T-helper 2 cell treated with Interferon-gamma antibody and Interleukin-4, amounts not matched to agents 5 μg/mL and 100 μg/mL, for 36 hours (primary cell): ENCODE measurements around the gene HSD11B2.
A peak's percentile ranks its signal among the peaks of the same experiment; 100 is the strongest.

Experiments
- DNase-seq: peaks from one replicate; pipeline ENCODE4 v3.0.0; 2021; ENCODE audit warnings: low spot score
- H3K27ac Mint-ChIP-seq: one replicate; pipeline ENCODE4 v1.8.0; 2021; ENCODE audit warnings: mild to moderate bottlenecking, mixed read lengths
- H3K27me3 Mint-ChIP-seq: one replicate; pipeline ENCODE4 v1.8.0; 2021; ENCODE audit warnings: low read depth, mixed read lengths
- H3K36me3 Mint-ChIP-seq: one replicate; pipeline ENCODE4 v1.8.0; 2021; ENCODE audit warnings: low read depth, mixed read lengths
- H3K4me1 Mint-ChIP-seq: one replicate; pipeline ENCODE4 v1.8.0; 2021; ENCODE audit warnings: low read depth, mixed read lengths
- H3K4me3 Mint-ChIP-seq: one replicate; pipeline ENCODE4 v1.8.0; 2022; ENCODE audit warnings: mild to moderate bottlenecking, moderate library complexity, mixed read lengths
- H3K9me3 Mint-ChIP-seq: one replicate; pipeline ENCODE4 v1.8.0; 2021; ENCODE audit warnings: mixed read lengths

The HSD11B2 gene

DNA sequence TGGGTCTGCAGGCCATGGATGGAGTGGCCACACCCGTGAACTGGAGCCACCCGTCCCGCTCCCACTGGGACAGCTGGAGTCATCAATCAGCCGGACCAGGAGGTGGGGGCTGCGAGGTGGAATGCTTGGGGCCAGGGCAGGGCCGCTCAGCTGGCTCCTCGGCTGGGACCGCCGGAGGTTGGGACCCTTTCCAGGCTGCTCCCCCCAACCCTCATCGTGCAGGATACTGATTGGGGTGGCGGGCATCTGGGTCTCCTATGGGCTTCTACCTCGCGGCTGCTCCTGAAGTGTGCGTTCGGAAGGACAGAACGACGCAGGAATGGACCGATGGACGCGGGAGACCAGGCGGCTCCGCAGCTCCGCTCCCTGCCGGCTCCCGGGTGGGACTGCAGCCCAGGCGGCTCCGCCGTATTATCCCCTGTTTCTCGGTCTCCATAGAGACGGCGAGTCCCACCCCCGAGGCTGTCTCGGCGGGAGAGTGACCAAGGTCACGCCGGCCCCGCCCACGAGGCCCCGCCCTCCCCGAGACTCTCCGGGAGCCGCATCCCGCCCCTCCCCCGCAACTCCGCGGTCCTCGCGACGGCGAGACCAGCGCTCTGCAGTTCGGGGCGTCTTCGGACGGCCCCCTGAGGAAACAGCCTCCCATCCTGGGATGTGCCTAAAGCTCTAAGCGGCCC is 37.7 kb upstream of the HSD11B2 start, which contains the start of gene TPPP3:
Gene TPPP3, minus strand, starts transcription at position 388 of the 677 bp plus-strand sequence. CDS start 2,387 bp downstream, outside the sequence.
- peak; percentile 35 for DNase-seq
- Mint-ChIP-seq H3K27me3 (peaks cover 36% of the 10 kb centered on the region), H3K27ac (no peak within 1 kb of the TSS), H3K4me1 (peaks cover 4% of the 10 kb centered on the region), H3K36me3 (no peaks in the 10 kb centered on the region), H3K4me3 (peak within 1 kb of the TSS; percentile 36), H3K9me3 (no peaks in the 10 kb centered on the region)

DNA sequence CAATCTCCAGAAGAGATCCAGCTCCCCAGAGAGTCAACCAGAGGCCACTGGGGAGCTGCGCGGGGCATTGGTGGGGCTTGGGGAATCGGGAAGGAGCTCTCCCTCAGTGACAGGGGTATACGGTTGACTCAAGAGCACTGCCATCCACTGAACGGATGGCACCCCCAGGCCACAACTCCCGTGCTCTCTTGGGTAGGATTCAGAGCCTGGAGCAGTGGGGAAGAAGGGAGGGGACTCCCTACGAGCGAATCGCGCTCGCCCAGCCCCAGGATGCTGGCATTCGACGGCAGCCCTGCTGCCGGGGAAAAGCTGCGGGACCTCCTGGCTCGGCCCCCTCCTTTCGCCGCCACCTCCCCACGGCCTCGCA is 37.1 kb upstream of the HSD11B2 start:
- H3K9me3 Mint-ChIP-seq: no peaks in the 10 kb centered on the region
- peaks cover 36% of the 10 kb centered on the region for H3K27me3 Mint-ChIP-seq
- no peaks in the 10 kb centered on the region for H3K36me3 Mint-ChIP-seq
- DNase-seq: no peak
- peaks cover 4% of the 10 kb centered on the region for H3K4me1 Mint-ChIP-seq
- peak overlapping the region; percentile 36 for H3K4me3 Mint-ChIP-seq
- H3K27ac Mint-ChIP-seq: no peak overlapping the region

DNA sequence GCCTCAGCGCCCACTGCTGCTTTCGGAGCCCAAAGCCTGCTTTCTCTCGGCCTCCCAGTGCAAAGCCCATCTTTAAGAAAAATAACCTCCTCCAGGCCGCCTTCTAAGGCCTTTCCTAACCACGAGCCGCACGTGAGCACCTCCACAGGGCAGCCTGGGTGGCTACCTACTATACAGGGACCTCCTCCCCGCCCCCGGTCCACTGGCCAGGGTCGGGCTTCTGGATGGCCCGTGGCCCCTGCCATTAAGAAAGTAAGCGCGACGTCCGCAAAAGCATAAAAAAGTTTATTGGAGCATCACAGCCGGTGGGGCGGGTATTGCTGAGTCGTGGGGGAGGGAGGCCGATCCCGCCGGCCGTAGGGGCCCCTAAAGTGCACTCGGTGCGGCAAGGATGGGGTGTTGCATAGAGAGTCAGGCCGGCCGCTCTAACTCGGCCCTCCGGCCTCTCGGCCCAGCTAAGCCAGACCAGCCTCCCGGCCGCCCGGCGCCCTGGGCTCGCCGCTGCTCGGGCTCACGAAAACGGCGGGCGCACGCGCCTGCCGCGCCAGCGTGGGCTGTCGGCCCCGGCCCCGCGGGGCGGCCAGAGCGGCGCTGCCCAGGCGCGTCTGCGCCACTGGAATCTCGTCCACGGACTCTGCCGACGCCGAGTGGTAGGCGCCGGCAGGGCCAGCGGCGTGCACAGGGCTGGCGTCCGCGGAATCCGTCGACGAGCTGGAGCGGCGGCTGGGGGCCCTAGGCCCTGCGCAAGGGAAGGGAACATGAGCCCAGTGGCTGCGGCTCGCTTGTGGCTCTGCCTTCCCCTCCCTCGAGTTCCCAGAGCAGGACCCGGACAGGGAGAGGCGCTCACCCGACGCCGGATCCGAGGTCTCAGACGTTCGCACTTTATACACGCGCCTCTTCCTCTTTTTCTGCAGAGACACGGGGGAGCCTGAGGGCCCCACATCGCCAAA is 36.5 kb upstream of the HSD11B2 start:
- Mint-ChIP-seq H3K27ac (no peak overlapping the region), H3K9me3 (no peaks in the 10 kb centered on the region), H3K27me3 (peaks cover 36% of the 10 kb centered on the region), H3K36me3 (no peaks in the 10 kb centered on the region), H3K4me3 (peak overlapping the region; percentile 36), H3K4me1 (peaks cover 4% of the 10 kb centered on the region)
- no peak for DNase-seq

DNA sequence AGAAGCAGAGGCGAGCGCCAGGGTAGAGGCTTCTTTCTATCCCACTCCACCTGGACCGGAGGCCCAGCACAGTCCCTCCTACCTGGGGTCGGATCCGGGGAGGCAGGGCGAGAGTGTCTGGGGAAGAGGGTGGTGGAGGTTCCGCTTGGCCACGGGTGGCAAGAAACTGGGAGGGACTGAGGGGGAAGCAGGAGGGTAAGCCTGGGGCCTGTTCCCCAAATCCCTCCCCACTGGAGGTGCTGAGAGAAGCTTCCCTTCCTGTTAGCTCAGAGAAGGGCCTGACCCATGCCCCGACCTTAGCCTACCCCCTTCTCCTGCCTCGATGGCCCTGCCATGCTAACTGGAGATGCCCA is 35.8 kb upstream of the HSD11B2 start:
- Mint-ChIP-seq H3K4me3 (no peak overlapping the region), H3K27me3 (peaks cover 36% of the 10 kb centered on the region), H3K9me3 (no peaks in the 10 kb centered on the region), H3K4me1 (peaks cover 4% of the 10 kb centered on the region), H3K36me3 (no peaks in the 10 kb centered on the region), H3K27ac (no peak overlapping the region)
- DNase-seq: no peak

DNA sequence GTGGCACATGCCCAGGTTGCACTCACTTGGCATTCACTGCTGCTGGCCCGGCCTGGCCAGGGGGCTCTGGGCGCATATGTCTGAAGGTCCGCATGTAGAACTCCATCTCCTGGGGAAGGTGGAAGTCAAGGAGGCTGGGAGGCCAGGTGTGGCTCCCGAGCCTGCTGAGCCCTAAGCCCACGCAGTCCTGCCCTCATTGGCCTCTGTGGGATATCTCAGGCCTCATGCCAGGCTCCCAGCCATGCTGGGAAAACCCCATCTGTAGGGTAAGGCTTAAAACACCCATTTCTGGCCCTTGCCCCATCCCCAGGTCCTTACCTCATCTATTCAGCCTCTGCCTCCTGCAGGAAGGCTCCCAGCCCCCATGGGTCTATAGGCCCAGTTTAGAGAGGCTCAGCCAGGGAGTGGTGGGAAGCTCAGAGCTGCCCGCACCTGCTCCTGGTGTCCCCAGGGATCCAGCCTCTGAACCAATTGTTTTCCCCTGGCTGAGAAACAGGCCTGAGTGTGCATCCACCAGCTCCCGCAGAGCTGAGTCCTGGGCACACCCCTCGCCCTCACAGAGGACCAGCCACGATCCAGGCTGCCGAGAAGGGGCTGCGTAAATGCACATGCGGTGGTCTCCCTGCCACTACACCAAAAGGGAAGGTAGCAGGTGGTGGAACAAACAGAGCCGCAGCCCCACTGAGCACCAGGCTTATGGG is 35.3 kb upstream of the HSD11B2 start:
- no peak for DNase-seq
- H3K27me3 Mint-ChIP-seq: peaks cover 36% of the 10 kb centered on the region
- no peak overlapping the region for H3K4me3 Mint-ChIP-seq
- H3K36me3 Mint-ChIP-seq: no peaks in the 10 kb centered on the region
- H3K4me1 Mint-ChIP-seq: peaks cover 4% of the 10 kb centered on the region
- no peaks in the 10 kb centered on the region for H3K9me3 Mint-ChIP-seq
- H3K27ac Mint-ChIP-seq: no peak overlapping the region

DNA sequence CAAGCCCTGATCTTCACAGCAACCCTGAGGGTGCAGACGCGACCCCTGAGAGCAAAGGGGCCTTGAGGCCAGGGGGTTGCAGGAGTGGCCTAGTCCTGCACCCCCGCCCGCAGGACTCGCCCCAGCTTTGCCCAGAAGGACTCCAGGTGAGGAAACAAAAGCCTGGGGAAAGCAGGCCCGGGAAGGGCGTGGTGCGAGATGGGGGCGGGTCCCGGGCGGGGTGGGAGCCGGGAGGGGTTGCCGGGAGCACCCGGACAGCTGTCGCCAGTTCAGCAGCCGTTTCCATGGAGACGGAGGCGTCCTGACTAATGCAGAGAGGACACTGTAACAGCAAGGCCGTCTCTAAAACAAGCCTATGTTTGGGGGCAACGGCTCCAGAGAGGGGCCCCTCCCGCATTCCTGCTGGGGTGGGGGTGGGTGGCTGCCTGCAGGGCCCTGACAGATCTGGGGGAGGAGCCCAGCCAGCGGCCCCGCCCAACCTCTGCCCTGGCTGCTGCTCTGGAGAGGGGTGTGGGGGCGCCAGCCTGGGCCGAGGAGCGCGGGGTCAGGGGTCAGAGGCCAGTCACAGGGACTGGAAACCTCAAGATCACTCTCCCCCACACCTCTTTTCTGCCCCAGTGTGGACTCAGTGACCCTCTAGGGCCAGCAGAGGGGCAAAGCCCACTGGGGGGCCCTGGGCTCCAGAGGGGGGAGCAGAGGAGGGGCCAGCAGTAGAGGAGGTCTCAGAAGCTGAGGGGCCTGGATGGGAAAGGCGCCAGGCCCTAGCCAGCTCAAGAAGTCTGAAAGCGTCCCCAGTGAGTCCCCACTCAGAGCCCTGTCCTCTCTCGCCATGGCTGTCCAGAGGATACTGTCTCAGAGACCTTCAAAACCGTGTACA is 34.5 kb upstream of the HSD11B2 start:
- H3K27ac Mint-ChIP-seq: no peak overlapping the region
- DNase-seq: no peak
- no peaks in the 10 kb centered on the region for H3K36me3 Mint-ChIP-seq
- peaks cover 36% of the 10 kb centered on the region for H3K27me3 Mint-ChIP-seq
- H3K4me1 Mint-ChIP-seq: peaks cover 4% of the 10 kb centered on the region
- H3K9me3 Mint-ChIP-seq: no peaks in the 10 kb centered on the region
- no peak overlapping the region for H3K4me3 Mint-ChIP-seq

DNA sequence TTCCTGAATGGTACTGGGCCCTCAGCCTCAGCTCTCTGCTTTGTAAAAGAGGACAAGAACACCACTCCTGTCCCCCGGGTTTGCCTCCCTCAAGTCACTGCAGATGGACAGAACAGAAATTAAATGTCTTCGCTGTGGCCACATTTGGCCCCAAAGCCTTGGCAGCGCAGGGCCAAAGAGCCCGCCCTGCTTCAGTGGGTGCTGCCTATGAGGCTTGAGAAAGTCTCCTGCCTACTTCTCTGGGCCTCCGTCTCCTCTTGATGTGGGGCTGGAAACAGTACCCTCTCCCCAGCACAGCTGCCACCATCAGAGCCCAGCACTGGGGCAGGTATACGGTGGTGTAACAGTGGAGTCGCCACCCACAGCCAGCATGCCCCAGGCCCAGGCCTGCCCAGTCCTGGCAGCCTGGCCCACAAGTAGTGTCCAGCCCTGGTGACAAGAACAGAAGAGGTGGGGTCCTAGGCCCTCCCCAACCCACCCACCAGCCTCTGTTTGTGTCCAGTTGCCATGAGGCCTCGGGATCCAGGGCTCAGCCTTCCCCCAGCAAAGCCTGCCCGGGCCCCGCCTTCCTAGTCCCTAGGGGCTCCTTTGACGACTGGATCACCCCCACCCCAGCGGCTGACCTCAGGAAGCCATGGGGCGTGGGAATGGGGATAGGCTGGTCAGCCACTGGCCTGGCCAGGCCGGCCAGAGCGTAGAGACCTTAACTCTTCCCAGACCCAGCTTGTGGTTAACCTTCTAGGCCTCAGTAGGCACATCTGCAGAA is 33.7 kb upstream of the HSD11B2 start:
- H3K27me3 Mint-ChIP-seq: peaks cover 38% of the 10 kb centered on the region
- H3K4me3 Mint-ChIP-seq: no peak overlapping the region
- DNase-seq: no peak
- H3K9me3 Mint-ChIP-seq: no peaks in the 10 kb centered on the region
- H3K4me1 Mint-ChIP-seq: peaks cover 4% of the 10 kb centered on the region
- no peaks in the 10 kb centered on the region for H3K36me3 Mint-ChIP-seq
- H3K27ac Mint-ChIP-seq: no peak overlapping the region

DNA sequence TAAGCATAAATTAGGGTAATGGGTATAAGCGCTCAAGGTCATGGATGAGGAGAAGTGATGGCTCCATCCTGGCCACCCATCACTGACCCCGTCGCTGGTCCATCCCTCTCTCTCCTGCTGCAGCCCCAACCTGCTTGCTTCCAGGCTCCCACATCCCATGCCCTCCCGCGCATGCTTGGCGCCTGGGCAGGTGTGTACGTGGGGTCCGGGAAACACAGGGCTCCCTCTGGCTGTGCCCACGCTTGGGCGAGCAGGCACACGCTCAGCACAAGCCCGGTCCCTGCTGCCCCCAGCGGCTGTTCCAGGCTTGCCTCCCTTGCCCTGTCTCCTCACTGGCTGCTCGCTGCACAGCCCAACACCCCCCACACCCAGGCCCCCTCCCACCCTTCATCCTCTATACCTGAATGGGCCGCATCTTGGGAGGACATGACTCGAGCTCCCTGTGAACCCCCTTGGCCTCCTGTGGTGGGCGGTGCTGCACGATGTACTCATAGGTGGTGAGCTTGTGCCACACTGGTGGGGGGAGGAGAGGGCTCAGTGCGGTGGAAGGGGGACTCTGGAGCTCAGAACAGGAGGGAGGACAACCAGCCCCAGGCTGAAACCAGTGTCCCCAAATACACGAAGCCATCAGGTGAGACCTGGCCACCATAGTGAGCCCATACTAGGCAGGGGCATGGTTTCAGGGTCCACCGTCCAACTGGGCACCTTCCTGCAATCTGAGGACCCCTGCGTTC is 32.9 kb upstream of the HSD11B2 start:
- DNase-seq: no peak
- no peaks in the 10 kb centered on the region for H3K36me3 Mint-ChIP-seq
- H3K4me1 Mint-ChIP-seq: peaks cover 4% of the 10 kb centered on the region
- no peaks in the 10 kb centered on the region for H3K9me3 Mint-ChIP-seq
- H3K27ac Mint-ChIP-seq: no peak overlapping the region
- peaks cover 32% of the 10 kb centered on the region for H3K27me3 Mint-ChIP-seq
- no peak overlapping the region for H3K4me3 Mint-ChIP-seq

DNA sequence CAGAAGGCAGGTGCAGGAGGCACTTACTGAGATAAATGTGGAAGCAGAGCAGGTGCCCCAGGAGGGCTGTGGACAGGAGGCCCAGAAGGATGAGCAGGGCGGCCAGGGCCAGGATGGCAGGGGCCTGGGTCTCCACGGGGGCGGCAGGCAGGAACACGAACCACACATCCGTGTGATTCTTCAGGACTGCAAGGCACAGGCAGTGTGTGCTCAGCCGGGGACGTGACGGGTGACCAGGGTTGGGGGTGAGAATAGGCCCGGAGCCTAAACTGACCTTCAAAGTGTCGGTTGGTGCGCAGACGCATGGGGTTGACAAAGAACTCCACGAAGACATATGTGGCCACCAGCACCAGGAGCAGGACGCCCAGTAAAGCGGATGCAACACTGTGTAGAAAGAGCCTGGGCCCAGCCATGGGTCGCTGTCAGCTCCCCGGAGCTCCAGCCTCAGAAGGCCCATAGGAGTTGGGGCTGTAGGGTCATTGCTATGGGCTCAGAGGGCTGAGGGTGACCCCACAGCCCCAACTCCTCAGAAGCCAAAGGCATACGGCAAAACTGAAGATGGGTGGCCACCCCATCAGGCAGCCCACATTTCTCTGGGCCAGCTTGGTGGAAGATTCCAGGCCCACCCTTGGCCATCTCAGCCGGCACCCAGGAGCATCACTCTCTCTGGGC is 32.2 kb upstream of the HSD11B2 start:
- H3K4me3 Mint-ChIP-seq: no peak overlapping the region
- H3K27me3 Mint-ChIP-seq: peaks cover 30% of the 10 kb centered on the region
- no peaks in the 10 kb centered on the region for H3K9me3 Mint-ChIP-seq
- no peaks in the 10 kb centered on the region for H3K36me3 Mint-ChIP-seq
- DNase-seq: no peak
- H3K27ac Mint-ChIP-seq: no peak overlapping the region
- H3K4me1 Mint-ChIP-seq: peaks cover 4% of the 10 kb centered on the region

DNA sequence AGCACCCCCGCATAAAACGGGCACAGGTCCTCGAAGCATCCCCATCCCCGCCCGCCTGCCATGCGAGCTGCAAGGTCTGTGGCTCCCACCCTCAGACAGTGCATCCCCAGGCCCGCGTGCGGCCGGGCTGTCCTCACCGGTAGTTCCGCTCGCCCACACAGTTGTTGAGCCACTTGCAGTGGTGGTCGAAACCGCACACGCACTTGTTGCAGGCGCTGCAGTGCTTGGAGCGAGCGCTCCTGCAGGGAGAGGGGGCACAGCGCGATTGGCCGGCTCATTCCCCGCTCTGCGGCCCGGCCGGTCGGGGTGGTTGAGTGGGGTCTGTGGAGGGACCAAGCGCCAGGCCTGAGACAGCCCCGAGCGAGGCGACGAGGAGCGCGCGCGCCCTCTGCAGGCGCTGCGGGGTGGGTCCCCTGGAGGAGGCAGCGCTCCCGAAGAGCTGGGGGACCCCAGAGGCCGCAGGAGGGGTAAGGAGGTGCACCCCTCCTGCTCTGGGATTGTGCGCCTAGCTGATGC is 31.6 kb upstream of the HSD11B2 start:
- DNase-seq: peak; percentile 40
- H3K4me1 Mint-ChIP-seq: peaks cover 2% of the 10 kb centered on the region
- no peaks in the 10 kb centered on the region for H3K9me3 Mint-ChIP-seq
- H3K27ac Mint-ChIP-seq: no peak overlapping the region
- H3K4me3 Mint-ChIP-seq: no peak overlapping the region
- peaks cover 24% of the 10 kb centered on the region for H3K27me3 Mint-ChIP-seq
- H3K36me3 Mint-ChIP-seq: no peaks in the 10 kb centered on the region

DNA sequence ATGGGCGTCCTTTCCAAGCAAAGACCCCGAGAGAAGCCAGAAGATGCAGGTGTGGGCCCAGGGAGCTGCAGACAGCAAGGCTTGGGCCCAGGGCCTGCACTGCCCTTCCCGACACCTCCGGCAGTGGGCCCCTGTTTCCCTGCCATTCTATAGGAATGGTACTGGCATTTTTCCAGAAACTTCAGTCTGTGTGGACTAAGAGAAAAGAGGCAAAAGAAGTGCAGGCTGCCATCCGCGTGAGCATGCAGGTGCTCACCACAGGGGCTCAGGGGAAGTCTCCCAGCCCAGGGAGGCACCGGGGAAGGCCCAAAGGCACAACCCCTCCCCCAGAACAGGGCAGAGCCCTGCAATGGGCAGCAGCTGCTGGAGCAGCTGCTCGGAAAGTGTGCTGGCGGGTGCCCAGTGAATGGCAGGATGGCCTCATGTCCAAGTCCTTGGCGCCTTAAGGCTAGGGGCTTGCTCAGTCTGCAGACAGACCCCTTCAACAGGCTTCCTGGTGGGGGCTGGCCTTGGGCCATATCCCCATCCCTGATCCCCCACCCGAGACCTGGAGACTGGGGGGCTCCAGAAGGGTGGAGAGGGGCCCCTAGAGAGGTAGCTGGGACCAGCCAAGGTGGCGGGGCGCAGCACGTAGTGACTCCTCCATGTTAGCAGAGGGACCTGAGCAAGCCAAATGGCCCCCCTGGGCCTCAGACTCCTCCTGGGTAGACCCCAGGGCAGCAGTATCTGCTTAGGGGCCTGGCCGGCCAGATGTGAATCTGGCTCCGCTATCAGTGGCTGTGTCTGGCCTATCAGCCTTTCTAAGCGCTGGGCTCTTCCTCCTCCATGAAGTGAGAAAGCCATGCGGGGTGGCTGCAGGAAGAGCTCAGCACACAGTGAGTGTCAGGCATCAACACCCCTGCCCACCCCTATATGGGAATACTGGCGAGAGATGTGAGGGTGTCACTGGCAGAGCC is 30.9 kb upstream of the HSD11B2 start:
- Mint-ChIP-seq H3K4me1 (peaks cover 2% of the 10 kb centered on the region), H3K27ac (no peak overlapping the region), H3K27me3 (peaks cover 22% of the 10 kb centered on the region), H3K36me3 (no peaks in the 10 kb centered on the region), H3K9me3 (no peaks in the 10 kb centered on the region), H3K4me3 (no peak overlapping the region)
- DNase-seq: no peak
